PC-3 (cell line): Measurements from ENCODE around the gene ELL2.

Experiments
- CTCF ChIP-seq: fragments of 300-600 bp; sonication (generic); conservative IDR thresholded peaks from 2 replicates; pipeline ENCODE4 v1.5.1; 2017; ENCODE audit warnings: antibody characterized with exemption, low read depth, mild to moderate bottlenecking, low read length
- EZH2phosphoT487 ChIP-seq: fragments of 300-600 bp; sonication (generic); IDR thresholded peaks from 2 replicates; pipeline ENCODE4 v1.6.1; 2018; ENCODE audit warnings: mild to moderate bottlenecking, antibody characterized with exemption, low read length, borderline replicate concordance

- no peak for TF ChIP-seq CTCF
- no peak for TF ChIP-seq EZH2phosphoT487
These were observed 15.2 kb downstream of the ELL2 start for GRCh38 chr5:95946451-95946850.
